CD4-positive, alpha-beta T cell treated with Interferon alpha-2 for 1 hour (primary cell): Measurements from ENCODE around the gene TPM1.
"Not testable (repeated sequence)": the region's sequence is repeated elsewhere in the genome, so short reads cannot be mapped to it uniquely, and the experiment has no call there.

Experiments
- DNase-seq, 2 donors: peaks; one replicate each; pipeline ENCODE4 v3.0.0-alpha.2; 2020 to 2022

TPM1 gene

DNA sequence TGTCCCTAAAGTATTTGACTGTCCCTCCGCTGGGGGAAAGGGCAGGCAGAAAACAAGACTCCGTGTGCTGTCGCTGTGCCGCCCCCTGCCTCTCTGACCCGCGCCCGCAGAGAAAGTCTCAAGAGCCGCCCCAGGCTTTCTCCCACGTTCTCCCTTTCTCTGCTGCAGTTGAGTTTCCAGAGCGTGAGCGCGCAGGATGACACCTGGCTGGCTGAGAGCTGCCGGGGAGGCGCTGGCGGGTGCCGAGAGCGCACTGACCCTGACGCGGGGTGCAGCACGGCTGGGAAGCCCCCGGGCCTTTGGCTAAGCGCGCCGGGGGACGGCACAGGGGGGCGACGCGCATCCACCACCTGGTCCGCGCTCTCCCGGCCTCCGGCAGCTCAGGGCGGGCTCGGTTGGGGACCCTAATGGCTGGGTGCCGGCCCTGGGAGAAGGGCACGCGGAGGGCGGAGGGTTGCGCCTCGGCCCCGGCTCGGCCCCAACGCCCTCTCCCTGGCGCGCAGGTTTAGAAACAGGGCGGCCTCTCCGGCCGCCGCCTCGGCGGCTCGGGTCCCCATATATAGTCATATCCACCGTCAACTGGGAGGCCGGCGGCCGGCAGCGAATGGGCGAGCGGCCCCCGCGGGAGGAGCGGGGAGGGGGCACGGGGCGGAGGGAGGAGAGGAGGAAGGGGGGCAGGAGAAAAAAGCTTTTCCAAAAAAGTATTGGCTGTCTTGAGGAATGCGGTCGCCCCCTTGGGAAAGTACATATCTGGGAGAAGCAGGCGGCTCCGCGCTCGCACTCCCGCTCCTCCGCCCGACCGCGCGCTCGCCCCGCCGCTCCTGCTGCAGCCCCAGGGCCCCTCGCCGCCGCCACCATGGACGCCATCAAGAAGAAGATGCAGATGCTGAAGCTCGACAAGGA lies at the start of gene TPM1:
TSS of gene TPM1 (plus strand) at position 774 of the 903 bp plus-strand sequence. CDS start at position 857, 83 bp downstream.
- no peak for DNase-seq

DNA sequence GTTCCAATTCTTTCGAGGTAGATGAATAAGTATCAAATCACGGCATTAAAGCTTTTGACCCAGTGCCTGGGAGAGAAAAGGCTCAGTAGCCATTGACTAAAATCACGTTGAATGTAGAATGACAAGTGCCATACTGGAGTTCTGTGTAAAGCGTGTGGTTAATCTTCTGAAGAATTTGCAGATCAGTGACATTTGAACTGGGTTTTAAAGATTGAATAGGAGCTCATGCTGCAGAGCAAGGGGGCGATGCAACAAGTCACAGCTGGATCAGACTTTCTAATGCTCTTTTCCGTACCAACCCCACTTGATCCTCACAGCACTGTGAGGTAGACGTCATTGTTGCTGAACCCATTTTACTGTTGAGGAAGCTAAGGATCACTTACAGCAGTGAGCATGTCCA lies 49.5 kb upstream of the TPM1 start:
- no peak for DNase-seq

DNA sequence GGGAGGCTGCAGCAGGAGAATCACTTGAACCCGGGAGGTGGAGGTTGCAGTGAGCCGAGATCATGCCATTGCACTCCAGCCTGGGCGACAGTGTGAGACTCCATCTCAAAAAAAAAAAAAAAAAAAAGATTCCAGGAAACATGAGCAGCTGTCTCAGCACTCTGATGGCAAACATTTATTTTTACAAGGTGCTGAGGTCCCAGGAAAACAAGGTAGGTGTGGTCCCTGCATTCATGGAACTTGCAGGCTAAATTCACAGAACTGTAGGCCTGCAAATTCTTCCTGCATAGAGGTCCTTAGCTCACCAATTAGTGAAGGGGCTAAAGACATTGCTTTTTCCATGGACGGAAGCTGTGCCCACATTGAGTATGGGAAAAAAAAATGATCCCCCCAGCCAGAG lies 48.9 kb upstream of the TPM1 start:
- DNase-seq, result not testable (repeated sequence)

DNA sequence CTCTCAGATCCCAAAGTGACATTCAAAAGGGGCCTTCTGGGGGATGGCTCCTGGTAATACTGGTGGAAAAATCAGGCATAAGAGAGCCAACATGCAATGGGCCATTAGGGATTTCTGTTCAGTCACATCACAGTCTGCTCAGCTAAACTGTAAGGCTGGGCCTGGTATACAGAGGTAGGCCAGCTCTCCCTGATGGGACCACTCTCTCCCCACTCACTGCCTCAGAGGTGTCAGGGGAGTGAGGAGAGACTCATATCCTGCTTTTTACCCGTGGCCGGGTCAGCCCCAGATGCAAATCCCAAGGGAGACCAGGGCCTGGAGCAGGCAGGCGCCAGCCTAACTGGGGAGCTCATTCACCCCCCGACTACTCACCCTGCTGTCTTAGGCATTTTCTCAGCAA lies 48.1 kb upstream of the TPM1 start:
- no peak for DNase-seq

DNA sequence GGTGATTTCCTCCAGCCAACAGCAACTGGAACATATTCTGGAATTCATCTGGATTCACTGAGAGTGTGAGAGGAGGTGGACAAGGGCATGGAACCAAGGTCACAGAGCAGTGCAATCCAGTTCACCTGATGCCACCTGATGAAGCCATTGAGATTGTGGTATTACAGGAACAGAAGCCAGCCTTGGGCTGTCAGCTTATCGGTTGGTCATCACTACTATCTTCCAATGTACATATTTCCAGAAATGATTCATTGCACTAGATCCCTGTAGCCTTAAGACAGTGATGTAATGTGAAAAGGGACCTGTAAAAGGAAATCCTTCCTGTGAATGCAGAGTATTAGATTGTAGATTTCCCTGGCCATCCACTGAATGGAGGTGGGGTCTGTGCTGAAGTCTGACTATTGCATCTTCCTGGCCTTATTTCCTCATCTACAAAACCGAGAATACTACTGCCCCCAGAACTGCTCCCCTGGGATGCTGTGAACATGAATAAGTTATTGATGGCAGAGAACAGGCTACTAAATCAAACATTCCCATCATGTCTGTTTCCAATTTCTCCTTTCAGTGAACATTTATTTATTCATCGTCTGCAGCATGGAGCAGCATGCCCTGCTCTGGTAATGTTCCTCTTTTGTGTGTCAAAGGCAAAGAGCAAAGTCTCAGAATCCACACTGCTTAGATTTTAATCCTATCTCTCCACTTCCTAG lies 47.4 kb upstream of the TPM1 start:
- DNase-seq, result no peak

DNA sequence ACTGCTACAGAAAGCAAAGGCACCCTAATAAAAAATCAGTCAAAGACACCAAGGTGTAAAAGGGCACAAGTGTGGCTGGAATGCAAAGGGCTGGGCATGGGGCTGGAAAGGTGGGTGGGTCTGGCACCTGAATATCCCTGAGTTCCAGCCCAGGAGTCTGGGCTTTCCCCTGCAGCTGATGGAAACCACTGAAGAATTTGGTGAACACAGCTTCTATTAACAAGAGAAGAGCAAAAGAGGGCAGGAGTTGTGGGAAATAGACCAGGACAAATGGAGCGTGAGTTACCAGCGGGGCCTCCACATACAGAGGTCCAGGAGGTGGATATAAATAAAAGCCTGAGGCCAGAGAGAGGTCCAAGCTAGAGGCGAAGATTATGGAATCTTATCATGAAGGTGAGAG lies 45.1 kb upstream of the TPM1 start:
- DNase-seq, result no peak

DNA sequence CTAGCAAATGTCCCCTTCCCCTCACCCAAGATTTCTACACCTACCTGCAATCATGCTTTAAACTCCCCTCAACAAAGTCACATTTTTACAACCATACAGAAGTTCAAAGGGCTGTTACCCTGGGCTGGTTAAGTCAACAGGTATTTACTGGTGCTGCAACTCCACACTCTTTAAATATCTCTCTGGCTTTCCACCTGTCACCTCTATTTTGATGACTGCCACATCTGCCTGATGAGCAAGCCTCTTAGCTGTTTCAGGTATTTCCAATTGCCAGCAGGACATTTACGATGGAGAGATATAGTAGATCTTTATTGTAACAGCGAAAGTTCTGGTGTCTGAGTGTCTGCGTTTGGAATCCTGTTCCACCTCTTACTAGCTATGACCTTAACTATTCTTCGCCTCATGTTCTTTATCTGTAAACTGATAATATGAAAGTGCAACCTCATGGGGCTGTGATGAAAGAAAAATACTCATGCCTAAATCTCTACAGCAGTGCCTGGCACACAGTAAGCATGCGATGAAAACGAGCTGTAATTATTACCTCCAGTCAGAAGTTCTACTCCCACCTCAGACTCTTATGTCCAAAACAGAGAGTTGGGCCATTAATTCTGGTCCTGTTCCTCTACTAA lies 44.2 kb upstream of the TPM1 start:
- no peak for DNase-seq

DNA sequence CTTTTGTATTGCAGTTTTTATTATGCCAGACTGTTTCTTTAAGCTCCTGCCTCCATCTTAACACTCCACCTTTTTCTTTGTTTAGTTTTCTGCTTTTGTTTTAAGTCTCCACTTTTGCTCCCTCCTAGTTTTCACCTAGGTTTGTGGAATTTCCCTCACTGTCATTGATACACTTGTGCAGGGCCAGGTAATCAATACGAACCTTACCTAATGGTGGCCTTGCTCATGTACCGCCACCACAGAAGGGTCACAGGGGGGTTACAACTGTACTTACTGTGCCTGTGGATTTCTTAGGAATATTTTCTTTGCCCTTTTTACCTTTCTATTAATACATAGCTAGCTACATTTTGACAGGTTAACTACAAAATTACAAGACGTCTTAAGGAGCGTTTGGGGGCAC lies 43.4 kb upstream of the TPM1 start:
- DNase-seq, result no peak

DNA sequence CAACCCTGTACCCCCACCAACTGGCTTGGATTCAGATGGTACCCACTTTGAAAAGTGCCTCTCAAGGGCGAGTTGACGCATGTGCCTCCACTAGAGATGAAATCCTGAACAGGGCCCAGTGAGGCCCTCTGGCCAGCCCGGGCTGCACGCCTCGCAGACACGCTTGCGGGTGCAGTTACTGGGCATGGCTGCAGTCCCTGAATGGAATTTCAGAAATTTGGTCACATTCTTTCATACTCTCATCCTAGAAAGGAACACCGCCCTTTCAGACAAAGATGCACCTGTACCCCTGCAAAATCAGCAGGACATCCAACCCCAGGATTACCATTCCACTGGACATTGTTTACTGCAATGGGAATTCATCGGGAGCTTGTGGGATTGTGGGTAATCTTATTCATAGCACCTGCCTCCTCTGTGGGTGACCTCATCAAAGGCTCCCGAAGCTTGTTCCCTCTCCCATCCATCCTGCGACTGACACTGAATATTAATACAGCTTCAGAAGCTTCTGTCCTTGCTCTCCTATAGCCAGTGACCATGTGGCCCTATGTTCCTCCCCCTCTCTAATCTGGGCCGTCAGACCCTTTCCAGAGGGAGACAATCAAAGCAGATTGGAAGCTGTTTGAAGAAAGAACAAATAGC lies 42.5 kb upstream of the TPM1 start:
- no peak for DNase-seq

DNA sequence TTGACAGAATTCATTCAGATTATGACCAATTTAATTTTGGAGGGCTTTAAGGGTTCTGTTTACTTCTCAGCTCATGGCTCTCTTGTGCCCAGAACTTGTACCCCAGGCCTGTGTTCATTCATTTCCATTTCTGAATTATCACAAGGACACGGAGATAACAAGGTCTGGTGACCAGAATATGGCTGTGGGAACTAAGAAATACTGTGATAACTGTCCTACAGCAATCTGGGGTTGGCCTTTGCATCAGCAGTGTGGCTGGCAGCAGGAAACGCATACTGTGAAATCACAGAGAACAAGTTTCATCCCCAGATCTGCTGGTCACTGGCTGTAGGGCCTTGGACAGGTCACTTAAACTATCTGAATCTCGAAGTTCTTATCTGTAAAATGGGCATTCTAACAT lies 41.8 kb upstream of the TPM1 start:
- no peak for DNase-seq

DNA sequence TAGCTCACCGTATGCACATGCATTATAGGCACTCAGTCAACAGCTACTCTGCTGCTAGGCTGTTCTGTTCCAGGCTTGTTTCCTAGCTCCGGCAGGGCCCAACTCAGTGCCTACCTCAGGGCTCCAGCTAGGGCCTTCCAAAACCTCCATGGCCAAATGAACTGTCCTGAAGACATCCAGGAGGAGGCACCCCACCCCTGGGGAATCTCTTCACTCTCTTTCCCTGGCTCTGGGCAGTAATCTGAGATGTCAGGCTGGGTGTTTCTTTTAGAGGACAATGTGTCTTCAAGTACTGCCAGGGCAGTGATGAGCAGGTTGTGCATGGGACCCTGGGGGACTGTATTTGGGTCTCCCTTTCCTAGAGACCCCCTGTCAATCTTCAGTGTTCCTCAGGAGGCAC lies 38.3 kb upstream of the TPM1 start:
- DNase-seq, result no peak

DNA sequence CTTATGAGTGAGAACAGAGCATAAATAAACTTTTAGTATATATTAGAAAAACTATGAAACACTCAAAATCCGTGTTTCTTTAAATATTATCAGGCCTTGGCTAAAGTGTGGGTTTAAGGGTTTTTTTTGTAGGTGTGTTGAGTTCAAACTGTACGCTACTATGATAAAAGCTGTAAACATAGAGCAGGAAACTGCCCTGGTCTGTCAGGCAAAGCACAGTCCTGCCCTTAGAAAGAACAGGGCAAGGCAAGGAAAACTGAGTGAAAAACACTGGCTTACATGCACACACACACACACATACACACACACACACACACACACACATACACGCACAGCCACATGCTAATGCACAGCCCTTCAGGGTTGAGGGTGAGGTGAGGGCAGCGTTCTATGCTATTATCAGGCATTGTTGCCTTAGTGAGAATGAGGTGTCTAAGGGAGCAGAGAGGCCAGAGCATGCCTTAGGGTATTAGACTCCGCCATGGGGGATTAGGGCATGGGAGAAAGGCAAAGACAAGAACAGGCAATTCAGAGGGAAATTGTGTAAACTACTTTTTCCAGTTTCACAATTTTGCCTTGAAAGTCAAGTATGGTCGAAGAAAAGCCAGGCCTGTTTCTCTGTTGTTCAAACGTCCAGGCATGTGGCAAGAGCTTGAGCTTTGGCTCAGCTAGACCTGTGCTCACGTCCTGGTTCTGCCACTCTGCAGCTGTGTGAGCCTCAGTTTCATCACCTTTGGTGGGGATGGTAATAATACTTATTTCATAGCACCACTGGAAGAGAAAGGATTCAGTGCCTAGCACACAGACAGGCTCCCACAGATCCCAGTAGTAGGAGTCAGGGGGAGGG lies 36.3 kb upstream of the TPM1 start:
- DNase-seq, result no peak

DNA sequence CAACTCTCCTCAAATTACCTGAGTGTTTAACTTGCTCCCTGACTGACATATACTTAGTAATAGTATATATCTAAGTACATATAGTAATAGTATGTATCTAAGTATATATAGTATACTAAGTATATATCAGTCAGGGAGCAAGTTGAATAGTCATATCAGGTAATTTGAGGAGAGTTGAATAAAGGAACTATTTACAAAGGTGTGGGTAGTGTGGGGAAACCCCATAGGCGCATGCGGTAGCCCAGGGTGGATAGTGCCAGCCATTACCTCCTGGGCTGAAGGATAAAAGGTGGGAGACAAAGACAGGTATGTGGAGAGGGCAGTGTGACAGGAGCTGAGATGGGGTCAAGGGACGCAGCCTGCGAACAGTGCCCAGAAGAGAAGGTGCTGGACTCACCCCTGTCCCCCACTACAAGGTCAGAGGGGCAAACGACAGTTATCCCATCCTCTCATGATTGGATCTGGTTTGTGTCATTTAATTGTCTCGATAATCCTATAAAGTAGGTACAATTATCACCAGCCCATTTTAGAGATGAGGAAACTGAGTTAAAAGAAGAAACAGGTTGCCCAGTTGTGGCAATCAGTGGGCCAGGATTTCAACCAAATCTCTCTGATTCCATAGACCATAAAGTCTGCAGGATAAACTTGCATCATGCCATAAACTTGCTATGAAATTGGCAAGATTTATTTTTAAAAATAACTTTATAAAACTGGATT lies 34.1 kb upstream of the TPM1 start:
- no peak for DNase-seq

DNA sequence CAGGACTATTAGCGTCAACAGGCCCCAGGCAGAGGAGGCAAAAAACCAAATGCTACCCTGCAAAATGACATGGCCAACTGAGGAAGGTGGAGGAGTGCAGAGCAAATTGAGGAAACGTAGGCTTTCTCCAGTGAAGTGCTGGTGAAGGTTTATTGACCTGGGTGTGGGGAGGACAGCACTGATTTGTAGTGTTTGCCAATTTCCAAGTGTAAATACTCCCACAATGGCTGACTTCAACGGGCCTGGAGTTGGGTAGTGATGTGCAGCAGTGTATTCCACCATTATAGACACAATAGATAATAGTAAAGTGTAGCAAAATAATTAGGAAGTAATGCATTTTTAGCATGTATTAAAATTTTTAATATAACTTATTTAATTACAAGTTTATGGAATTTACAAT lies 32.2 kb upstream of the TPM1 start:
- DNase-seq, result no peak

DNA sequence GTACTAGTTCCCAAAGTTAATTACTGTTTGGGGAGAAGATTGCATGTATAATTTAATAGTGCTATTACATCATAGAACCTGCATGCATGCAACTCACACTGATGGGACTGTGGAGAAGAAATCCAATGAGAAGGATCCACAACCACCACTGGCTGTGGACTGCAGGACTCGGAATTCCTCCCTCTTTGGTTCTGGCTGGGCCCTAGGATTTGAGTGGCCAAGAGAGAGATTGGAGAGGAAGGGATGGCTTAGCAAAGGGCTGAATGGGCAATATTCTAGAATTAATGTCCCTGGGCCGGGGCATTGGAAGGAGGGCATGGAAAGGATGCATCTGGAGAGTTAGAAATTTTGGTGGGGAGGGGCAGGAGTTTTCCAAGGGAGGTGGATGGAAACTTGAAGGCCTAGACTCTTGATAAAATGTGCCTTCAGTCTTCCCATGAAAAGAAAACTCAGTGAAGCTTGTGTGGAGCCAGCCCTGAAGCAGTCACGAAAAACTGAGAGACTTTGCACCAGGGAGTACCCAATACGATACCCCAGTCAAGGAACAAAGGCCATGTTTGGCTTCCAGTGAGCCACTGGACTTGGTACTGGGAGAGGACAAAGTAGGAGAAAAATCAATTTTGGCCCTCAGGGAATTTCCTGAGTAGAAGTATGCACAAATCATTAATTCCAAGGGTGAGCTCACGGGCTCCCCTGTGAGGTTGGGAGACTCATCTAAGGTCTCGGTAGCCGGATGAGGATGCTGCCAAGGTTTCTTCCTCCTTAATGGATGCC lies 31.4 kb upstream of the TPM1 start:
- no peak for DNase-seq

DNA sequence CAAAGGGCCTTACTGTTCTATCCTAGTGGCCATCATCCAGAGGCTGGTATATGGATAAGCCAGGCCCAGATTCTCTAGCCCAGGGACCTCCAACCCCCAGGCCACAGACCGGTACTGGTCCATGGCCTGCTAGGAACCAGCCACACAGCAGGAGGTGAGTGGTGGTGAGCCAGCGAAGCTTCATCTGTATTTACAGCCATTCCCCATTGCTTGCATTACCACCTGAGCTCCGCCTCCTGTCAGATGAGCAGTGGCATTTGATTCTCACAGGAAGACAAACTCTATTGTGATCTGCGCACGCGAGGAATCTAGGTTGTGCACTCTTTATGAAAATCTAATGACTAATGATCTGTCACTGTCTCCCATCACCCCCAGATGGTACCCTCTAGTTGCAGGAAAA lies 30.1 kb upstream of the TPM1 start:
- DNase-seq, result no peak

DNA sequence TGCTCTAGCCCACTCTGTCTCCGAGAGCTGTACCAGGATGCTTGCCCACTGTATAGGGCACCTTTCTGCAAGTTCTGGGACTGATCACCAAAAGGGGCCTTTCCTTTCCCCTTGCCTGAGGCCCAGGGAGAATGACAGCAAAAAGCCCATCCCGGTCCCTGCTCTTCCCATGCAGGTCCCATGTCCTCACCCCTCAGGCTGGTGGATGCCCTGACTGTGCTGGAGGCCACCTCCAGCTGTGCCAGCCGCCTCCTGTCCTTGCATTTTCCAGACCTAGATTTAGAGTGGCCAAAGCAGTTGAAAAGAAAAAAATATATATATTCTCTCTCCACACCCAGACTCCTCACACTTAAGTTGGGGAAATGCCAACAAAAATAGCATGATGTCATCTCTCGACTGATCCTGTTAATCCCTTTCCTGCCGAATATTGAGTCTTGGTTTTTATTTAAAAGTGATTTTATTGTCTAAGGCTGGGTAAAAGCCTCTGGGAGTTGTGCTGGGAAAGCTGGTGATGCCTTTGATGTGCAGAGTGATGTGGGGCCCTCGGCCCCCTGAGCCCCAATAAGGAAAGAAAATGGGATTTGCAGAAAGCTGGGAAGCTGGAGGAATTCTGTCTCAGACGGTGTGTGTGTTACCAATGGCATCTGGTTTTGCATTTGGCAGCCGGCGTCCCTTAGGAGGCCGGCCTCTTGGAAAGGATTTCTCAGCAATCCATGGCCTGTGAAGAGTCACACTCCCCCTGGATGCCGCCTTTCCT lies 29.3 kb upstream of the TPM1 start:
- DNase-seq, result no peak

DNA sequence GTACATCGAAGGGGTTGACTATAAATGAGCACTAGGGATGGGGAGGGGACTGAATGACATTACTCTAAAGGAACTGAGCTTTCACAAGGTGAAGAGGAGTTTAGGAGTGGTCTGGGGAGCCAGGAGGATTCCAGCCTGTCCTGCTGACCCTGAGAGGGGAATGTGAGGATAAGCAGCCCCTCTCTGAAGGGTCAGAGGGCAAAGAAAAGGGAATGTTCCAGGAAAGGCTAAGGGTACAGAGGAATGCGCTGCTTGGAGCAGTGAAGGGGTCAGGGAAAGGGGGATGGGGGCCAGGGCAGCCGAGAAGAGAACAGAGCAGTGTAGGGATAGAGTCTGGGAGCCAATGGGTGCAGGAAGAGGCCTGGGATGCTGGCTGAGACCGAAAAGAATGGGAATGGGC lies 28.0 kb upstream of the TPM1 start:
- no peak for DNase-seq

DNA sequence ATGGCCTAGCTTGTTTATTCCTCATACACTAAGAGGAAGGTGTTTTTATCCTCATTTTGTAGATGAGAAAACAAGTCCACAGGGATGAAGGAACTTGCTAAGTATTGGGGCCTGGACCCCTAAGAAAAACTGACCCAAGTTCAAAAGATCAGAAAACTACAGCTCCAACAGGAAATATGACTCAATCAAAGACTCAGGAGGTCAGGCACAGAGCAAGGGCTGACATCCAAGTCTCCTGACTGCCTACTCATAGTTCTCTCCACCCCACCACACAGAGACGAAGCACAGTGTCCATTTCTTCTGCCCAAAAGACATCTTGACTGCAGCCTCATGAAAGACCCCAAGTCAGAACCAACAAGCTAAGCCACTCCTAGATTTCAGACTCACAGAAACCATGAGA lies 26.9 kb upstream of the TPM1 start:
- no peak for DNase-seq

DNA sequence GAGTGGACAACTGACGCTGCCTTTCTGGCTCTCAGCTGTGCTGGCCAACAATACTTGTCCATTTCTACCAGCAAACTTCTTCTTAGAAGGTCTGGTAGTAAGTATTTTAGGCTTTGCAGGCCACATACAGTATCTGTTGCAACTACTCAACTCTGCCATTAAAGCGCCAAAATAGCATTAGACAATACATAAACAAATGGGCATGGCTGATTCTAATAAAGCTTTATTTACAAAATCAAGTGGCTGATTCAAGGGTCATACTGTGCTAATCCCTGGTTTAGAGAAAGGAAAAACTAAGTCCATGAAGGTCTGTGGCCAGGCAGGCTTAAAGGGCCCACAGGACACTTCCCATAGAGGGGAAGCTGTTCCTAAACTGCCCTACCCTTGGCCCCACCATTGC lies 26.3 kb upstream of the TPM1 start:
- DNase-seq, result no peak
